Endothelial cell of umbilical vein (primary cell): ENCODE results near the gene BOLL. TPM values are rescaled to one million over a fixed set of nuclear protein-coding genes. Genes with fewer than 3 reads are reported as not detected.

Source experiments
- BruUV-seq: library from RNA; stranded (reverse); fragments of 400-500 nt; replicated peaks from 2 replicates; lab custom pipeline; 2021; lab: Mats Ljungman, UMichigan
- CTCF ChIA-PET: fragments of 300-600, 350-600 bp; sonication (Branson Sonifier 250); formaldehyde crosslinking; loops from one replicate; lab custom pipeline; 2021; ENCODE audit warnings: antibody characterized with exemption, inconsistent platforms; lab: Charles Lee
- POLR2A ChIA-PET: fragments of 300-600, 350-600 bp; sonication (Branson Sonifier 250); formaldehyde crosslinking; loops from one replicate; lab custom pipeline; 2021; ENCODE audit warnings: antibody characterized with exemption, inconsistent platforms; lab: Charles Lee
- DNase-seq: peaks from one replicate; pipeline ENCODE4 v3.0.0-alpha.2; 2011; ENCODE audit warnings: low read depth, low spot score
- FAIRE-seq: peaks from 2 replicates; lab custom pipeline; 2011; peaks lifted over from hg19 to GRCh38; lab: Jason Lieb, UNC
- H2AFZ ChIP-seq: 2 replicates; pipeline ENCODE4 v1.6.0; 2012; ENCODE audit warnings: low read depth, low read length, control low read depth, inconsistent platforms
- H3K27ac ChIP-seq: 2 replicates; pipeline ENCODE4 v1.5.1; 2011; ENCODE audit warnings: low read depth, mild to moderate bottlenecking, control low read depth, low read length, moderate library complexity; ENCODE audit not compliant: insufficient read depth
- H3K27me3 ChIP-seq, 2 experiments: 2 replicates each; pipeline versions ENCODE4 v1.6.0 to v1.6.1; 2011; ENCODE audit warnings: low read length in 2 of 2, mixed read lengths in 1 of 2; ENCODE audit not compliant: control insufficient read depth in 2 of 2, insufficient read depth in 2 of 2
- H3K36me3 ChIP-seq, 2 experiments: 2 replicates in 1 of 2; 3 replicates in 1 of 2; pipeline ENCODE4 v1.5.1; 2011; ENCODE audit warnings: low read length in 2 of 2, mild to moderate bottlenecking in 1 of 2, moderate library complexity in 1 of 2; ENCODE audit not compliant: control insufficient read depth in 2 of 2, insufficient read depth in 2 of 2; ENCODE audit errors: extremely low read depth in 1 of 2
- H3K4me1 ChIP-seq: 3 replicates; pipeline ENCODE4 v1.5.1; 2011; ENCODE audit warnings: mild to moderate bottlenecking, low read length; ENCODE audit not compliant: control insufficient read depth, insufficient read depth; ENCODE audit errors: extremely low read depth
- H3K4me2 ChIP-seq: 2 replicates; pipeline ENCODE4 v1.6.1; 2011; ENCODE audit warnings: low read length, control low read depth, mixed read lengths; ENCODE audit not compliant: insufficient read depth
- H3K4me3 ChIP-seq, 3 experiments: fragments of 200-600 bp in 1 of 3; sonication (generic), shearing (Covaris generic) in 1 of 3; replicated peaks in 1 of 3; 2 replicates each; pipeline ENCODE4 v1.5.1; 2011 to 2016; ENCODE audit warnings: control low read depth in 3 of 3, low read length in 3 of 3, mild to moderate bottlenecking in 2 of 3, inconsistent platforms in 1 of 3, low read depth in 1 of 3, moderate library complexity in 1 of 3; ENCODE audit not compliant: insufficient read depth in 1 of 3
- H3K79me2 ChIP-seq: 2 replicates; pipeline ENCODE4 v1.6.0; 2012; ENCODE audit warnings: low read length, inconsistent platforms; ENCODE audit not compliant: control insufficient read depth, insufficient read depth
- H3K9ac ChIP-seq: replicated peaks from 2 replicates; pipeline ENCODE3; 2011; ENCODE audit warnings: low read length, control low read depth; ENCODE audit not compliant: insufficient read depth; ENCODE audit errors: extremely low read depth
- H3K9me1 ChIP-seq: replicated peaks from 3 replicates; pipeline ENCODE4 v1.6.0; 2011; ENCODE audit warnings: mild to moderate bottlenecking, low read length; ENCODE audit not compliant: control insufficient read depth, insufficient read depth; ENCODE audit errors: extremely low read depth
- H3K9me3 ChIP-seq: replicated peaks from 2 replicates; pipeline ENCODE4 v1.5.1; 2012; ENCODE audit warnings: low read length, inconsistent platforms; ENCODE audit not compliant: control insufficient read depth, insufficient read depth
- H4K20me1 ChIP-seq: replicated peaks from 2 replicates; pipeline ENCODE3; 2011; ENCODE audit warnings: mild to moderate bottlenecking, low read length; ENCODE audit not compliant: control insufficient read depth, insufficient read depth; ENCODE audit errors: extremely low read depth
- EZH2 ChIP-seq: IDR thresholded peaks from 2 replicates; pipeline ENCODE4 v1.6.1; 2012; ENCODE audit warnings: borderline replicate concordance, low read depth, mild to moderate bottlenecking, moderate library complexity, low read length, inconsistent platforms; ENCODE audit not compliant: severe bottlenecking
- FOS ChIP-seq: IDR thresholded peaks from 2 replicates; pipeline ENCODE4 v1.6.1; 2011; ENCODE audit warnings: mild to moderate bottlenecking, low read length, moderate library complexity, borderline replicate concordance; ENCODE audit not compliant: insufficient read depth
- GATA2 ChIP-seq: IDR thresholded peaks from 2 replicates; pipeline ENCODE4 v1.7.0; 2011; ENCODE audit warnings: low read depth, mild to moderate bottlenecking, moderate library complexity, mixed read lengths, low read length; ENCODE audit not compliant: insufficient read length, insufficient read depth
- JUN ChIP-seq: IDR thresholded peaks from 2 replicates; pipeline ENCODE4 v1.6.1; 2011; ENCODE audit warnings: borderline replicate concordance, low read depth; ENCODE audit not compliant: insufficient read length, insufficient read depth
- MYC ChIP-seq: IDR thresholded peaks from one replicate; pipeline ENCODE4 v1.6.1; 2011; ENCODE audit warnings: mild to moderate bottlenecking, low read depth, low read length
- POLR2A ChIP-seq: IDR thresholded peaks from 2 replicates; pipeline ENCODE4 v1.6.1; 2012; ENCODE audit warnings: low read depth, mild to moderate bottlenecking, control low read depth, low read length
- POLR2AphosphoS5 ChIP-seq: IDR thresholded peaks from 2 replicates; pipeline ENCODE4 v1.6.1; 2012; ENCODE audit warnings: low read depth, mild to moderate bottlenecking, control low read depth, low read length, moderate library complexity; ENCODE audit not compliant: insufficient read depth
- dilution Hi-C: fragments of 300-500 bp; cut with MboI; formaldehyde crosslinking; loops from one replicate; pipeline ENCODE4 v1.15.0; 2019; ENCODE audit warnings: low sequenced_read_pairs; ENCODE audit not compliant: extremely low pct_ligation_motif_present
- intact Hi-C: fragments of 100-400 bp; cut with micrococcal nuclease; formaldehyde crosslinking; loops from one replicate; pipeline ENCODE4 v1.10.0; 2022
- polyA plus RNA-seq, 4 experiments: library from polyadenylated mRNA; depleted of rRNA in 3 of 4; stranded (reverse) in 3 of 4; unstranded in 1 of 4; fragments of >200 nt; gene quantifications; 2 replicates each; pipeline versions ENCODE4 v1.2.1 to v1.2.3, GENCODE V29; 2011 to 2012; ENCODE audit warnings: missing spikeins in 1 of 4
- total RNA-seq: library from RNA; stranded (reverse); gene quantifications from 2 replicates; pipeline ENCODE4 v1.2.3, GENCODE V29; 2021
- TF ChIP-seq, protein P1 (sequence below), 2 donors: IDR thresholded peaks; 1 replicate in 1 of 2; 2 replicates in 1 of 2; pipeline ENCODE4 v1.5.1; 2011; ENCODE audit warnings: low read length in 2 of 2, mild to moderate bottlenecking in 2 of 2, moderate library complexity in 2 of 2, control low read depth in 1 of 2, inconsistent platforms in 1 of 2, low read depth in 1 of 2; ENCODE audit not compliant: insufficient read depth in 1 of 2; ENCODE audit errors: extremely low read depth in 1 of 2
- TF ChIP-seq, protein P2 (sequence below): IDR thresholded peaks from 2 replicates; pipeline ENCODE4 v1.6.1; 2011; ENCODE audit not compliant: insufficient read depth, insufficient read length

The BOLL gene
- total and polyA plus RNA-seq, 2 donors (not counting 3 experiments of a cell fraction or from before 2014, with no cell fraction given): not detected

DNA sequence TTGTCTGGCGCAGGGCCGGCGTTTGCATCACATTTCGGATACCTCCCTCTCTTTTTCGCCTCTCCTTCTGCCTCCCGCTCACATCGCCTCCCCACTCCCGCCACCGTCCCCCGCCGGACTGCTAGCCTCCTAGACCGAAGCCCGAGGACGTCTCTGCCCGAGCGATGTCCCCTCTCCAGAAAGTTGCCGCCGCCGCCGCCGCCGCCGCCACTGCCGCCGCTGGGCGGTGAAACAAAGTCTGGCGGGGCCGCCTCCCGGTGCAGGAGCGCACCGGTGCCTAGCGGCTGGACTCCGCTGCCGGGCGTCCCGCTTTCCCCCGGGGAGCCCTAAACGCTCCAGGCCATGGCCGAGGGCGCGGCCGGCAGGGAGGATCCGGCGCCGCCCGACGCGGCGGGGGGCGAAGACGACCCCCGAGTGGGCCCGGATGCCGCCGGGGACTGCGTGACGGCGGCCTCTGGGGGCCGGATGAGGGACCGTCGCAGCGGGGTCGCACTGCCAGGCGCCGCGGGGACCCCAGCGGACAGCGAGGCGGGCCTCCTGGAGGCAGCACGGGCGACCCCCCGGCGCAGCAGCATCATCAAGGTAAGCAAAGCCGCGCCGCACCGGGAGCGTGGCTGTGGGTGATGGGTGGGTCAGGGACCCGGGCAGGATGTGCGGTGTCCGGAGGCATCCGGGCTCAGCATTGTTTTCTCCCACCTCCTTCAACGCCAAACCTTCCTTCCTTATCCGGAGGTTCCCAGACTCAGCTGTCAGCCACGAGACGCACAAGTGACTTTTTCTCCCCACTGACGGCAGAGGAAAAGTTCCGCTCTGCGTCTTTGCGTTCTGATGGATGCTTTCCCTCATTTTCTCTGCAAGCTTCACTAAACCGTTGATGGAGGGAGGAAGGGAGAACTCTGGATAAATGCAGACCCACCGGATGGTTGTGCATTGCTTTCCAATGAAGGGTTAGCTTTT is 19.9 kb upstream of the BOLL start:
- peak; percentile 36 for TF ChIP-seq GATA2
- no peak for TF ChIP-seq JUN
- Histone ChIP-seq H3K9ac (peak overlapping the region; percentile 65), H3K9me3 (no peaks in the 10 kb centered on the region), H3K9me1 (no peaks in the 10 kb centered on the region), H3K27me3 (no peaks in the 10 kb centered on the region), H3K4me2 (peak overlapping the region; percentile 92), H3K79me2 (no peaks in the 10 kb centered on the region), H3K27ac (peak overlapping the region; percentile 47), H3K4me1 (peaks cover 14% of the 10 kb centered on the region), H3K4me3 (peak overlapping the region; percentile 42 to 78 (median 47)), H3K36me3 (no peaks in the 10 kb centered on the region), H2AFZ (peak overlapping the region; percentile 79), H4K20me1 (no peaks in the 10 kb centered on the region)
- DNase-seq: peak; percentile 61
- CTCF ChIA-PET: interaction anchor here (0.7 to 6.5 kb wide), 8 partner anchors 8 to 495 kb away, joined by 3 to 88 read pairs (median 4); no protein-coding TSS in a partner anchor
- intact Hi-C loops: loop anchor here (1.0 to 10.0 kb wide), 6 partner anchors 8 to 1660 kb away; no protein-coding TSS in a partner anchor
- POLR2A ChIA-PET: no interaction called here
- dilution Hi-C loops: no loop called here
- no TSS peak for BruUV-seq
- peak; percentile 79 for FAIRE-seq

DNA sequence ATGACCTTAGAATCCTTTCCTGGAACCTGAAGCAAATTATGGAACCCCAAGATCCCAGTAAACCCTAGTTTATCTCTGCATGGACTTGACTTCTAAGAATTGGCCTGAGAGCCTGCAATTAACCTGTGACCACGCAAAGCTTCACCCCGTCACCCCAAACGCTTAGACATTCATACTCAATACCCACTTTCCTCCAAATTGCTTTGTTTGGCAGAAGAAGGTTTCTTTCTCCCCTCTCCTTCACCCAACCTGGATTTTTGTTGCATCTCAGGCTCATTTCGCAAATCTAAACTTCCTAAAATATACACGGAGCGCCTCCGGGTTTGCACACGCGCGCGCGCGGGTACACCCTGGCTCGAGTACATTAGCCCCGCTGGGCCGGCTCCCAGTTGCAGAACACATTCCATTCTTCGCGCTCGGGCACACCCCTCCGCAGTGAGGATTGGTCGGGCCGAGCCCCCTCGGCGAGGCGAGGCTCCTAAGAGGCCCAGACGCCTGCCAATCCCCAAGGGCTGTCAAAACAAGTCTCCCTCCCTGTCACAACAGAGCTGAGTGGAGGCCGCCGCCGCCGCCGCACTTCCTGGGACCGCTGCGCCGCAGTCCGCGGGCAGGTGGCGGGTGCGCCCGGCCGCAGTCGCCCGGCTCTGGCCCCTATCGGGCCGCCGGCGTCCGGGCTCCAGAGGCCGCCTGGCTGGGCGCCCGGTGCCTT is 19.1 kb upstream of the BOLL start, which contains the start of gene PLCL1:
Gene PLCL1, plus strand, starts transcription at position 545 of the 709 bp plus-strand sequence.
- no peaks in the 10 kb centered on the region for H3K27me3 ChIP-seq

More for the DNA sequence above, 19.1 kb upstream of the BOLL start, which contains the start of gene PLCL1:
- Histone ChIP-seq H3K79me2 (no peaks in the 10 kb centered on the region), H3K4me3 (peak within 1 kb of the TSS; percentile 42 to 78 (median 47)), H3K9me1 (no peaks in the 10 kb centered on the region), H3K27ac (peak within 1 kb of the TSS; percentile 47), H4K20me1 (no peaks in the 10 kb centered on the region), H3K4me2 (peak within 1 kb of the TSS; percentile 92), H3K4me1 (peaks cover 14% of the 10 kb centered on the region), H2AFZ (peak within 1 kb of the TSS; percentile 79), H3K36me3 (no peaks in the 10 kb centered on the region), H3K9ac (peak within 1 kb of the TSS; percentile 65), H3K9me3 (no peaks in the 10 kb centered on the region)
- TF ChIP-seq POLR2A (no peak), EZH2 (no peak), JUN (no peak), POLR2AphosphoS5 (no peak), FOS (no peak), MYC (no peak), GATA2 (no peak)
- TF ChIP-seq, protein P1, sequence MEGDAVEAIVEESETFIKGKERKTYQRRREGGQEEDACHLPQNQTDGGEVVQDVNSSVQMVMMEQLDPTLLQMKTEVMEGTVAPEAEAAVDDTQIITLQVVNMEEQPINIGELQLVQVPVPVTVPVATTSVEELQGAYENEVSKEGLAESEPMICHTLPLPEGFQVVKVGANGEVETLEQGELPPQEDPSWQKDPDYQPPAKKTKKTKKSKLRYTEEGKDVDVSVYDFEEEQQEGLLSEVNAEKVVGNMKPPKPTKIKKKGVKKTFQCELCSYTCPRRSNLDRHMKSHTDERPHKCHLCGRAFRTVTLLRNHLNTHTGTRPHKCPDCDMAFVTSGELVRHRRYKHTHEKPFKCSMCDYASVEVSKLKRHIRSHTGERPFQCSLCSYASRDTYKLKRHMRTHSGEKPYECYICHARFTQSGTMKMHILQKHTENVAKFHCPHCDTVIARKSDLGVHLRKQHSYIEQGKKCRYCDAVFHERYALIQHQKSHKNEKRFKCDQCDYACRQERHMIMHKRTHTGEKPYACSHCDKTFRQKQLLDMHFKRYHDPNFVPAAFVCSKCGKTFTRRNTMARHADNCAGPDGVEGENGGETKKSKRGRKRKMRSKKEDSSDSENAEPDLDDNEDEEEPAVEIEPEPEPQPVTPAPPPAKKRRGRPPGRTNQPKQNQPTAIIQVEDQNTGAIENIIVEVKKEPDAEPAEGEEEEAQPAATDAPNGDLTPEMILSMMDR (IDR thresholded peaks at IDR 0.05; ENCODE audit: extremely low read depth in 1 of 2, insufficient read depth in 1 of 2, low read depth in 1 of 2, low read length in 2 of 2): no peak
- TF ChIP-seq, protein P2, sequence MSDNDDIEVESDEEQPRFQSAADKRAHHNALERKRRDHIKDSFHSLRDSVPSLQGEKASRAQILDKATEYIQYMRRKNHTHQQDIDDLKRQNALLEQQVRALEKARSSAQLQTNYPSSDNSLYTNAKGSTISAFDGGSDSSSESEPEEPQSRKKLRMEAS: no peak
- DNase-seq (peak; percentile 94), FAIRE-seq (peak; percentile 79)
- dilution Hi-C loops (no loop called here), intact Hi-C loops (loop anchor here (1.0 to 10.0 kb wide), 5 partner anchors 23 to 1661 kb away; no protein-coding TSS in a partner anchor)
- CTCF ChIA-PET: interaction anchor here (0.9 to 6.5 kb wide), 6 partner anchors 9 to 496 kb away, joined by 3 to 88 read pairs (median 6); no protein-coding TSS in a partner anchor
- BruUV-seq: no TSS peak
- POLR2A ChIA-PET: no interaction called here
